Karpas-422 (cell line): ENCODE results near the gene AR. TPM values are rescaled to one million over a fixed set of nuclear protein-coding genes. Genes with fewer than 3 reads are reported as not detected.

Experiments
- DNase-seq: peaks from one replicate; pipeline ENCODE4 v3.0.0-alpha.2; 2015
- H2AFZ ChIP-seq: fragments of 200-600 bp; sonication (generic); 2 replicates; pipeline ENCODE4 v1.6.1; 2014; ENCODE audit warnings: antibody characterized with exemption, low read length, mixed read lengths
- H3K27ac ChIP-seq: fragments of 200-600 bp; sonication (generic); 2 replicates; pipeline ENCODE4 v1.5.1; 2014; ENCODE audit warnings: mild to moderate bottlenecking, low read length, moderate library complexity
- H3K27me3 ChIP-seq: fragments of 200-600 bp; sonication (generic); 2 replicates; pipeline ENCODE4 v1.6.1; 2014; ENCODE audit warnings: low read length, mixed read lengths
- H3K36me3 ChIP-seq: fragments of 200-600 bp; sonication (generic); 2 replicates; pipeline ENCODE4 v1.6.1; 2014; ENCODE audit warnings: low read length, mixed read lengths; ENCODE audit not compliant: insufficient read depth
- H3K4me1 ChIP-seq: fragments of 200-600 bp; sonication (generic); 2 replicates; pipeline ENCODE4 v1.6.1; 2014; ENCODE audit warnings: mild to moderate bottlenecking, low read length, mixed read lengths
- H3K4me2 ChIP-seq: fragments of 200-600 bp; sonication (generic); 2 replicates; pipeline ENCODE4 v1.6.1; 2014; ENCODE audit warnings: low read length, low read depth, mild to moderate bottlenecking; ENCODE audit not compliant: poor library complexity, severe bottlenecking
- H3K4me3 ChIP-seq: fragments of 200-600 bp; sonication (generic); 2 replicates; pipeline ENCODE4 v1.5.1; 2014; ENCODE audit warnings: mild to moderate bottlenecking, antibody characterized with exemption, low read length, mixed read lengths
- H3K79me2 ChIP-seq: fragments of 200-600 bp; sonication (generic); 2 replicates; pipeline ENCODE4 v1.6.1; 2014; ENCODE audit warnings: mild to moderate bottlenecking, low read length, mixed read lengths
- H3K9ac ChIP-seq: fragments of 200-600 bp; sonication (generic); 2 replicates; pipeline ENCODE4 v1.6.0; 2014; ENCODE audit warnings: low read length
- H3K9me2 ChIP-seq: fragments of 200-600 bp; sonication (generic), shearing (Covaris generic); replicated peaks from 2 replicates; pipeline ENCODE4 v1.6.0; 2014; ENCODE audit warnings: mild to moderate bottlenecking, low read length, moderate library complexity; ENCODE audit not compliant: insufficient read depth
- H3K9me3 ChIP-seq: fragments of 300-700, 200-600 bp; sonication (generic); 2 replicates; pipeline ENCODE4 v1.6.1; 2014; ENCODE audit warnings: low read length, mixed read lengths
- H4K20me1 ChIP-seq: fragments of 200-600 bp; sonication (generic); 2 replicates; pipeline ENCODE4 v1.6.1; 2014; ENCODE audit warnings: mild to moderate bottlenecking, antibody characterized with exemption, low read length, low read depth; ENCODE audit not compliant: insufficient read depth
- total RNA-seq: library from RNA; depleted of rRNA; stranded (reverse); fragments of >200 nt; shearing (Covaris generic); gene quantifications from 2 replicates; pipeline ENCODE4 v1.2.3, GENCODE V29; 2014; ENCODE audit warnings: low replicate concordance

Gene AR
- total RNA-seq, 1 experiment from 2014 or later = 1.5 TPM

GRCh38 chrX:67673741-67674274, 130.0 kb downstream of the AR start:
- no peak for DNase-seq
- H3K27ac ChIP-seq = no peak overlapping the region

DNA sequence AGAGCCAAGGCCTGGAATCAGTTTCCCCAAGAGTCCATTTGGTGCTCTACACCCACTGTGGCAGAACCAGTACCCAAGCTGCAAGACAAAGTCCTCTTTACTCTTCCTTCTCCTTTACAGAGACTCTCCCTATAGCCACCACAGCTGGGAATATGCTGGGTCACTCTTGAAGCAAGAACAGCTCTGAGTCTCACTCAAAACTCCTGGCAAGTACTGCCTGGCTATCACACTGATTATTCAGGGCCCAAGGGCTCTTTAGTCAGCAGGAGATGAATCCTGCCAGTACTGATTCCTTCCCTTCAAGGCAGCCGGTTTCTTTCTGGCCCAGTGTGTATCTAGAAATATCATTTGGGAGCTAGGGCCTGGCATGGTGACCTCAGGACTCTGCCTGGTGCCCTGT, 130.9 kb downstream of the AR start:
- DNase-seq = no peak
- Histone ChIP-seq H3K9me3 (no peaks in the 10 kb centered on the region), H3K27ac (no peak overlapping the region), H4K20me1 (no peaks in the 10 kb centered on the region), H3K9me2 (no peaks in the 10 kb centered on the region), H3K4me1 (no peaks in the 10 kb centered on the region), H3K79me2 (no peaks in the 10 kb centered on the region), H3K4me3 (no peak overlapping the region), H3K4me2 (no peak overlapping the region), H3K36me3 (no peaks in the 10 kb centered on the region), H3K27me3 (no peaks in the 10 kb centered on the region), H3K9ac (no peak overlapping the region), H2AFZ (no peak overlapping the region)

More at GRCh38 chrX:67673741-67674274, 130.0 kb downstream of the AR start:
- H3K27me3 ChIP-seq = no peaks in the 10 kb centered on the region
- H3K9ac ChIP-seq = no peak overlapping the region
- no peak overlapping the region for H2AFZ ChIP-seq
- no peaks in the 10 kb centered on the region for H3K79me2 ChIP-seq
- no peaks in the 10 kb centered on the region for H4K20me1 ChIP-seq
- no peaks in the 10 kb centered on the region for H3K9me2 ChIP-seq
- H3K36me3 ChIP-seq = no peaks in the 10 kb centered on the region
- H3K9me3 ChIP-seq = no peaks in the 10 kb centered on the region
- H3K4me3 ChIP-seq = no peak overlapping the region
- H3K4me2 ChIP-seq = no peak overlapping the region
- no peaks in the 10 kb centered on the region for H3K4me1 ChIP-seq

DNA sequence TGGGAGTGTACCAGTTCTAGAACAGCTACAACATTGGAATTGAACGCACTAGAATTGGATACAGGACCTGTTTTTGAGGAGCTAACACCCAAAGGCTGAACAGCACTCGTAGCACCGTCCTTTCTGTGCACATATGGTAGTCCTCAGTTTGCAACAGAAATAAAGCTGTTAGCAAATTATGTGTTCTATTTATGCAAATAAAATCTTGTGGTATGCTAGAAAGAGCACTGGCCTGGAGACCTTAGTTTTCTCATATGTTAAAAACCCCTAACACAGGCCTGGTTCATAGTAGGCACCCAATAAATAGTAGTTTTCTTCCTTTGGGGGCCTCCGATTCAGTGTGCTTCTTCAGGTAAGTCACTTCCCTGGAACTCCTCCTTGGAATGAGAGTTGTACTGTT, 140.3 kb downstream of the AR start:
- DNase-seq = no peak
- H3K9me3 ChIP-seq = peaks cover 8% of the 10 kb centered on the region
- no peaks in the 10 kb centered on the region for H3K36me3 ChIP-seq
- no peaks in the 10 kb centered on the region for H3K4me1 ChIP-seq
- no peak overlapping the region for H3K4me2 ChIP-seq
- no peak overlapping the region for H3K27ac ChIP-seq
- no peaks in the 10 kb centered on the region for H3K27me3 ChIP-seq
- H3K9ac ChIP-seq = no peak overlapping the region
- H3K79me2 ChIP-seq = no peaks in the 10 kb centered on the region
- no peak overlapping the region for H3K4me3 ChIP-seq
- H2AFZ ChIP-seq = no peak overlapping the region
- H4K20me1 ChIP-seq = no peaks in the 10 kb centered on the region
- H3K9me2 ChIP-seq = no peaks in the 10 kb centered on the region

- Histone ChIP-seq H2AFZ (no peak overlapping the region), H3K4me1 (no peaks in the 10 kb centered on the region), H3K27ac (no peak overlapping the region), H3K79me2 (no peaks in the 10 kb centered on the region), H3K4me3 (no peak overlapping the region), H3K36me3 (no peaks in the 10 kb centered on the region), H3K4me2 (no peak overlapping the region), H4K20me1 (no peaks in the 10 kb centered on the region), H3K9me3 (no peaks in the 10 kb centered on the region), H3K9ac (no peak overlapping the region), H3K9me2 (no peaks in the 10 kb centered on the region), H3K27me3 (no peaks in the 10 kb centered on the region)
- DNase-seq = no peak
Measured at GRCh38 chrX:67692246-67692645, 148.4 kb downstream of the AR start.

- Histone ChIP-seq H3K27me3 (no peaks in the 10 kb centered on the region), H3K36me3 (no peaks in the 10 kb centered on the region), H3K79me2 (no peaks in the 10 kb centered on the region), H3K9me3 (no peaks in the 10 kb centered on the region), H3K9ac (no peak overlapping the region), H3K27ac (no peak overlapping the region), H3K4me2 (no peak overlapping the region), H4K20me1 (no peaks in the 10 kb centered on the region), H3K4me1 (no peaks in the 10 kb centered on the region), H2AFZ (no peak overlapping the region), H3K9me2 (no peaks in the 10 kb centered on the region), H3K4me3 (no peak overlapping the region)
- DNase-seq = no peak
Measured at GRCh38 chrX:67693928-67694327, 150.1 kb downstream of the AR start.

DNA sequence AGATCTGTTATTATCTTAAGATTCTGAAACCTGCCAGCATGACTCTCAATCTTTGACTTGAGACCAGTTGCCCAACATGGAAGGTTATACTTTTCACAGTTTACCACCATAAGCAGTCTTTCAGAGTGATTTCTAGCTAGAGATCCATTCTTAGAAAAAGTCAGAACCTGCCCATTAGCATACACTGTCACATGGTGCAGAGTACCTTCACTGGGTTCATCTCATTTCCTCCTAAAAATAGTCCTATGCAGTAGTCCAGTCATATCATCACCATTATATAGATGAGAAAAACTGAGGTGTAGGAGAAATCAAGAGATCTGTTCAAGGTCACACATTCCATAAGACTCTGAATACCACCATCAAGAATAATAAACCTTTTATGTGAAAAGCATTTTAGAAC, 153.6 kb downstream of the AR start:
- no peaks in the 10 kb centered on the region for H3K27me3 ChIP-seq
- H3K9me3 ChIP-seq = no peaks in the 10 kb centered on the region
- no peak overlapping the region for H3K4me3 ChIP-seq
- no peaks in the 10 kb centered on the region for H3K36me3 ChIP-seq
- no peaks in the 10 kb centered on the region for H4K20me1 ChIP-seq
- H3K27ac ChIP-seq = no peak overlapping the region
- H2AFZ ChIP-seq = no peak overlapping the region
- H3K79me2 ChIP-seq = no peaks in the 10 kb centered on the region
- no peak overlapping the region for H3K9ac ChIP-seq
- no peaks in the 10 kb centered on the region for H3K4me1 ChIP-seq
- no peak overlapping the region for H3K4me2 ChIP-seq
- H3K9me2 ChIP-seq = no peaks in the 10 kb centered on the region
- DNase-seq = no peak

GRCh38 chrX:67700602-67701001, 156.8 kb downstream of the AR start:
- H2AFZ ChIP-seq = no peak overlapping the region
- no peak overlapping the region for H3K27ac ChIP-seq
- no peak overlapping the region for H3K4me3 ChIP-seq

DNA sequence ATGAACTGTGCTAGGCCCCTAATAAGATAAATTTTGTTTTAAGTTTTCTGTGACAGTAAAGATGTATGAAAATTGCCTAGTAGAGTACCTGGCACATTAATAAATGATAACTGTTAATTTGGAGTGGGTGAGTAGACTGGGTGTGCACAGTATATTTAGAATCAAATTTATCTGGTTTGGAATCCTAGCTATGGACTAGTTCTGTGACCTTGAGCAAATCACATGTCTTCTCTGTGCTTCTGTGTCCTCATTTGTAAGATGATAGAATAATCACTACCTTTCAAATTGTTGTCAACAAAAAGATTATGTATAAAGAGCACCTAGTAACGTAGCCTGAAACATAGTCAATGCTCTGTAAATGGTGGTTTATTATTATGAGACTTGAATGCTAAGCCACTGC, 170.2 kb downstream of the AR start:
- Histone ChIP-seq H3K27me3 (no peaks in the 10 kb centered on the region), H3K27ac (no peak overlapping the region), H3K9me2 (no peaks in the 10 kb centered on the region), H3K4me3 (no peak overlapping the region), H3K9me3 (no peaks in the 10 kb centered on the region), H2AFZ (no peak overlapping the region), H3K4me1 (no peaks in the 10 kb centered on the region), H3K79me2 (no peaks in the 10 kb centered on the region), H3K9ac (no peak overlapping the region), H3K36me3 (no peaks in the 10 kb centered on the region), H4K20me1 (no peaks in the 10 kb centered on the region), H3K4me2 (no peak overlapping the region)
- no peak for DNase-seq

More at GRCh38 chrX:67700602-67701001, 156.8 kb downstream of the AR start:
- Histone ChIP-seq H3K9me3 (no peaks in the 10 kb centered on the region), H3K79me2 (no peaks in the 10 kb centered on the region), H3K27me3 (no peaks in the 10 kb centered on the region), H3K36me3 (no peaks in the 10 kb centered on the region), H3K4me2 (no peak overlapping the region), H3K4me1 (no peaks in the 10 kb centered on the region), H3K9me2 (no peaks in the 10 kb centered on the region), H4K20me1 (no peaks in the 10 kb centered on the region), H3K9ac (no peak overlapping the region)
- DNase-seq = no peak

GRCh38 chrX:67717571-67717970, 173.8 kb downstream of the AR start:
- no peaks in the 10 kb centered on the region for H3K79me2 ChIP-seq
- H3K4me1 ChIP-seq = peaks cover 27% of the 10 kb centered on the region
- H2AFZ ChIP-seq = no peak overlapping the region
- no peaks in the 10 kb centered on the region for H3K36me3 ChIP-seq
- H3K4me3 ChIP-seq = no peak overlapping the region
- H3K9me2 ChIP-seq = no peaks in the 10 kb centered on the region
- H3K27ac ChIP-seq = no peak overlapping the region
- no peaks in the 10 kb centered on the region for H3K9me3 ChIP-seq
- no peak overlapping the region for H3K4me2 ChIP-seq
- H3K27me3 ChIP-seq = no peaks in the 10 kb centered on the region
- H3K9ac ChIP-seq = no peak overlapping the region
- H4K20me1 ChIP-seq = no peaks in the 10 kb centered on the region
- no peak for DNase-seq
